Brain microvascular endothelial cell (primary cell): ENCODE measurements around the gene FAM131A.

Experiments used
- DNase-seq: peaks from one replicate; pipeline ENCODE4 v3.0.0-alpha.2; 2020
- H3K27ac ChIP-seq: fragments of 250-450 bp; sonication (Bioruptor Pico); 2 replicates; pipeline ENCODE4 v1.5.1; 2020; ENCODE audit warnings: mild to moderate bottlenecking, moderate library complexity
- H3K27me3 ChIP-seq: fragments of 250-450 bp; sonication (Bioruptor Pico); replicated peaks from 2 replicates; pipeline ENCODE4 v1.5.1; 2020; ENCODE audit warnings: mild to moderate bottlenecking
- H3K36me3 ChIP-seq: fragments of 250-450 bp; sonication (Bioruptor Pico); replicated peaks from 2 replicates; pipeline ENCODE4 v1.5.1; 2020; ENCODE audit warnings: mild to moderate bottlenecking
- H3K4me3 ChIP-seq: 2 replicates; pipeline ENCODE4 v1.5.1; 2011; ENCODE audit warnings: low read depth, mild to moderate bottlenecking, control low read depth, low read length, moderate library complexity
- CTCF ChIP-seq: IDR thresholded peaks from 2 replicates; pipeline ENCODE4 v1.5.1; 2011; ENCODE audit warnings: low read depth, mild to moderate bottlenecking, moderate library complexity, low read length, control low read depth, inconsistent platforms; ENCODE audit errors: missing control alignments
- in situ Hi-C: cut with HindIII; loops from 2 replicates; pipeline ENCODE4 v1.10.0; 2017; ENCODE audit warnings: low sequenced_read_pairs, low pct_ligation_motif_present

FAM131A gene

GRCh38 chr3:184314700-184315542 is 22.5 kb upstream of the FAM131A start:
- Histone ChIP-seq H3K27ac (peak overlapping the region; percentile 95), H3K4me3 (peak overlapping the region; percentile 87), H3K27me3 (no peaks in the 10 kb centered on the region), H3K36me3 (peaks cover 30% of the 10 kb centered on the region)
- DNase-seq: peak; percentile 47
- no peak for TF ChIP-seq CTCF
- in situ Hi-C loops: no loop called here

DNA sequence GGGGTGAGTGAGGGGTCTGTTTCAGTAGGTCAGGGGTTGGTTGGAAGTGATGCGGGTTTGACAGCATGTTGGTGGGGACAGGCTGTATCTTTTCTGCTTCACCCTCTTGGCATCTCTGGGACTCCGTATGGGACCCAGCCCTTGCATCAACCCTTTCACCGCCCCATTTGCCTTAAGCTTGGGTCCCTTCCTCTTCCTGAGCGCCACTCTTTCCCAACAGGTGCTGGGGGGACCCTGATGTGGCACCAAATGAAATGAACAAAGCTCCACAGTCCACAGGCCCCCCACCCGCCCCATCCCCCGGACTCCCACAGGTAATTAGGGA is 21.9 kb upstream of the FAM131A start:
- no peaks in the 10 kb centered on the region for H3K27me3 ChIP-seq
- in situ Hi-C loops: no loop called here
- peak overlapping the region; percentile 95 for H3K27ac ChIP-seq
- no peak for DNase-seq
- peaks cover 33% of the 10 kb centered on the region for H3K36me3 ChIP-seq
- TF ChIP-seq CTCF: no peak
- peak overlapping the region; percentile 87 for H3K4me3 ChIP-seq

DNA sequence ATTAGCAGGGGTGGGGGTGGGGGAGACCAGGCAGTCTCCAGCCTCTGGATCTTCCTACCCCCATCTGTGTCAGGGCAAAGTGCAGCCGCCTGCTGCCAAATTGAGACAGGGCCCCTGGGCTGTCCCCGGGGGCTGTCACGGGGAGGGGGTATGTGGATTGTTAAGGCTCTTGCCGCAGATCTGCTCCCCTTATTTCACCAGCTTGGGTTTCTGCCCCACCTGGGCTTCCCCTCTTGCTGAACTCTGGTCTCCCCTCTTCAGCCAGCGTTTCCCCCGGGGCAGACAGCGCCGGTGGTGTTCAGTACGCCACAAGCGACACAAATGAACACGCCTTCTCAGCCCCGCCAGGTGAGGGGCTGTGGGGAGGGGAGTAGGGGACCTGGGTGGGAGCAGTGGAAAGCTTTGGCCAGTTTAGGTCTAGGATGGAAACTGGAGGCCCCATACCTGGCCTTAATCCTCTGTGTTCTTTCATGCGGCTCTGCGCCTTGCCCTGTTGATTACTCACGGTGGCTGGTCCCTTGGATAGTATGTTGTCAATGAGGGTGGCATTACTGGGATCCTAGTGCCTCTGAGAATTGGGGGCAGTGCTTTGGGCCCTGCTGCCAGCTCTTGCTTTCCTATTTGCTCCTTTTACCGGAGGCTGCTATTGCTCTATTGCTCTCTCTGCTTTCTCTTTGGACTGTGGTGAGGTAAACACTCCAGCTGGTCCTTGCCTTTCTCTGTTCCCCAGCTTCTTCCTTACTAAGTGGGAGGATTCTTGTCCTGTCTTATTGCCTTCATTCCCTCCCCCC is 21.3 kb upstream of the FAM131A start:
- Histone ChIP-seq H3K36me3 (peaks cover 38% of the 10 kb centered on the region), H3K4me3 (peak overlapping the region; percentile 87), H3K27ac (peak overlapping the region; percentile 9), H3K27me3 (no peaks in the 10 kb centered on the region)
- no peak for TF ChIP-seq CTCF
- in situ Hi-C loops: no loop called here
- no peak for DNase-seq

DNA sequence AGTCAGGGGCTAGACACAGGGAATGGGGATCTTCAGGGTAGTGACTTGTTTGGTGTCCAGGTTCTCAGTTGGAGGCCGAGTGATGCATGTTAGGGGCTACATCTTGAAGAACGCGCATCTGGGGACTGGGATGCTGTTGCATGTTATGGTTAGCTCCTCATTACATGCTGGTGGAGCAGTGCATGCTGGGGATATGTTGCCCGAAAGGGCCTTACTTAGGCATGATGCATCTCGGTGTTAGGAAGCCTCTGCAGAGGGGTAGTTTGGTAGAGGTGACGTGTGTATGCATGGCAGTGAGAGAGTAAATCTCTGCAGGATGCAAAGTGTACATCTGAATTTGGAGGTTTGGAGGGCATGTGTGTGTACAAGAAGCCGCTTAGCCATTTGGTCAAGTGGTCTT is 20.6 kb upstream of the FAM131A start:
- TF ChIP-seq CTCF: no peak
- DNase-seq: no peak

GRCh38 chr3:184317201-184317600 is 20.2 kb upstream of the FAM131A start:
- no peak for DNase-seq
- in situ Hi-C loops: no loop called here
- H3K36me3 ChIP-seq: peaks cover 50% of the 10 kb centered on the region
- TF ChIP-seq CTCF: no peak
- no peaks in the 10 kb centered on the region for H3K27me3 ChIP-seq
- peak overlapping the region; percentile 87 for H3K4me3 ChIP-seq
- H3K27ac ChIP-seq: no peak overlapping the region

More for the DNA sequence above, 20.6 kb upstream of the FAM131A start:
- Histone ChIP-seq H3K4me3 (peak overlapping the region; percentile 87), H3K27me3 (no peaks in the 10 kb centered on the region), H3K36me3 (peaks cover 45% of the 10 kb centered on the region), H3K27ac (no peak overlapping the region)
- in situ Hi-C loops: no loop called here
